T-cell (primary cell): ENCODE measurements around the gene BRCC3. TPM values are rescaled to one million over a fixed set of nuclear protein-coding genes. Genes with fewer than 3 reads are reported as not detected.

Experiments
- ATAC-seq, 4 experiments: fragments of 200-7000 bp in 3 of 4; fragments of 150-1000 bp in 1 of 4; cut with Tn5 transposase; replicated peaks in 1 of 4; 1 replicate in 3 of 4; 2 replicates in 1 of 4; pipeline ENCODE4 v1.10.0; 2021; ENCODE audit warnings: moderate library complexity in 3 of 4, mild to moderate bottlenecking in 2 of 4, moderate number of reproducible peaks in 1 of 4
- CTCF ChIA-PET, 2 donors: fragments of 300-600 bp; sonication (Branson Sonifier 250); formaldehyde crosslinking; loops; one replicate each; lab custom pipeline; 2022; ENCODE audit warnings: antibody characterized with exemption in 2 of 2; lab: Charles Lee
- POLR2A ChIA-PET, 2 donors: fragments of 300-600 bp; sonication (Branson Sonifier 250); formaldehyde crosslinking; loops; one replicate each; lab custom pipeline; 2022; ENCODE audit warnings: antibody characterized with exemption in 2 of 2; lab: Charles Lee
- DNase-seq, 35 experiments: peaks; one replicate each; pipeline versions ENCODE4 v3.0.0 to v3.0.0-alpha.2; 2013 to 2023
- H3K27ac ChIP-seq: one replicate; pipeline ENCODE4 v1.5.1; 2013; ENCODE audit warnings: low read length
- H3K27me3 ChIP-seq, 2 experiments: replicated peaks in 1 of 2; 1 replicate in 1 of 2; 2 replicates in 1 of 2; pipeline versions ENCODE4 v1.6.1 to v1.7.0; 2013; ENCODE audit warnings: low read length in 1 of 2, mixed read lengths in 1 of 2; ENCODE audit not compliant: control insufficient read depth in 2 of 2, insufficient read depth in 2 of 2; ENCODE audit errors: extremely low read depth in 1 of 2
- H3K36me3 ChIP-seq, 2 donors: 1 replicate in 1 of 2; 2 replicates in 1 of 2; pipeline versions ENCODE4 v1.6.1 to v1.7.0; 2013; ENCODE audit warnings: low read length in 1 of 2; ENCODE audit not compliant: control insufficient read depth in 2 of 2, insufficient read depth in 1 of 2; ENCODE audit errors: extremely low read depth in 1 of 2
- H3K4me1 ChIP-seq, 2 experiments: 1 replicate in 1 of 2; 2 replicates in 1 of 2; pipeline versions ENCODE4 v1.6.1 to v1.7.0; 2013; ENCODE audit warnings: low read length in 2 of 2, mixed read lengths in 1 of 2; ENCODE audit not compliant: insufficient read depth in 2 of 2, control insufficient read depth in 1 of 2; ENCODE audit errors: extremely low read depth in 1 of 2
- H3K4me3 ChIP-seq, 2 donors: 1 replicate in 1 of 2; 2 replicates in 1 of 2; pipeline versions ENCODE4 v1.5.1 to v1.7.0; 2013; ENCODE audit warnings: mild to moderate bottlenecking in 2 of 2, low read length in 1 of 2, moderate library complexity in 1 of 2; ENCODE audit not compliant: control insufficient read depth in 1 of 2; ENCODE audit errors: extremely low read depth in 1 of 2
- H3K9me3 ChIP-seq: 2 replicates; pipeline ENCODE4 v1.7.0; 2013
- H3K27ac Mint-ChIP-seq, 2 donors: one replicate each; pipeline ENCODE4 v1.8.0; 2020 to 2021; ENCODE audit warnings: mild to moderate bottlenecking in 2 of 2, mixed read lengths in 2 of 2
- H3K27me3 Mint-ChIP-seq, 2 donors: one replicate each; pipeline ENCODE4 v1.8.0; 2021 to 2022; ENCODE audit warnings: mixed read lengths in 2 of 2
- H3K36me3 Mint-ChIP-seq: one replicate; pipeline ENCODE4 v1.8.0; 2021; ENCODE audit warnings: mixed read lengths
- H3K4me1 Mint-ChIP-seq, 3 donors: one replicate each; pipeline ENCODE4 v1.8.0; 2020 to 2022; ENCODE audit warnings: mixed read lengths in 3 of 3, mild to moderate bottlenecking in 1 of 3
- H3K4me3 Mint-ChIP-seq, 3 donors: one replicate each; pipeline ENCODE4 v1.8.0; 2020 to 2022; ENCODE audit warnings: mild to moderate bottlenecking in 3 of 3, mixed read lengths in 3 of 3, moderate library complexity in 3 of 3
- H3K9me3 Mint-ChIP-seq, 3 donors: one replicate each; pipeline ENCODE4 v1.8.0; 2020 to 2022; ENCODE audit warnings: mixed read lengths in 3 of 3
- WGBS: methylation state at CpG from one replicate; pipeline ENCODE4 v1.1.5; 2013; ENCODE audit warnings: missing lambda C conversion rate; ENCODE audit not compliant: insufficient coverage; 5-methylcytosine and 5-hydroxymethylcytosine counted together
- total RNA-seq, 35 experiments: library from RNA in 6 of 35; stranded (reverse) in 6 of 35; fragments of 120-200 nt in 1 of 35; gene quantifications; one replicate each; pipeline versions ENCODE4 v1.2.1 to v1.2.4 and lab custom pipeline; 2013 to 2026

BRCC3 gene
- total RNA-seq, 5 donors from 2014 or later (not counting 1 experiment from before 2014, with no cell fraction given) = 14.2 to 17.7 (median 17.0) TPM

DNA sequence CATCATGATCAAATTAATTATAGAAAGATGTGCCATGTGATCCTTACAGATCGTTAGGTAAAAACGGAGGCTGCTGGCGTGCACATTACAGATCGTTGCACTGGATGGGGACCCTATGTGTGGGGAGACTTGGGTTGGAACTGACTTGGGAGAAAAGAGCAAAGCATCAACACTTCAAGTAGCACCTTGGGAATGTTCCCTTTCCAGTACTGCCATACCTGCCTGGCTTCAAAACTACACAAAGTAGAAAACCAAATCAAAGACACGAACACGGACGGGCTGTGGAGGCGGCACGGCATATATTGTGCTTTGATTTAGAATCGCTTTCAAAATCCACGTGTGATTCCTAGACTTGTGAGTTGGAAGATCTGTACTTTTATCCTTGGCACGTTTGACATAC lies 1.3 kb upstream of the BRCC3 start:
- WGBS = no CpG with 5 or more reads among the region's 12 CpGs
- ATAC-seq (no peak), DNase-seq (peak in 1 of 35 experiments; percentile 19)
- H3K4me1 ChIP-seq = peaks cover 5 to 15% of the 10 kb centered on the region in 2 experiments
- H3K27ac ChIP-seq = no peak overlapping the region
- H3K27me3 ChIP-seq = no peaks in the 10 kb centered on the region
- H3K9me3 ChIP-seq = no peaks in the 10 kb centered on the region
- Mint-ChIP-seq H3K27ac (peak overlapping the region; percentile 24 to 41), H3K4me1 (peaks cover 32 to 59% (median 51%) of the 10 kb centered on the region in 3 donors), H3K36me3 (peaks cover 10% of the 10 kb centered on the region), H3K4me3 (peak overlapping the region; percentile 78 to 82 (median 81)), H3K27me3 (no peaks in the 10 kb centered on the region), H3K9me3 (no peaks in the 10 kb centered on the region)
- H3K36me3 ChIP-seq = peaks cover 0 to 6% of the 10 kb centered on the region in 2 donors
- H3K4me3 ChIP-seq = peak overlapping the region; percentile 79
- ChIA-PET CTCF (interaction anchor here in 1 of 2 donors (2.0 kb wide), 1 partner anchor 43 kb away, joined by 10 read pairs; the partner anchor contains the start of gene FUNDC2), POLR2A (interaction anchor here in 1 of 2 donors (1.0 kb wide), 1 partner anchor 43 kb away, joined by 3 read pairs; the partner anchor contains the start of gene FUNDC2)

DNA sequence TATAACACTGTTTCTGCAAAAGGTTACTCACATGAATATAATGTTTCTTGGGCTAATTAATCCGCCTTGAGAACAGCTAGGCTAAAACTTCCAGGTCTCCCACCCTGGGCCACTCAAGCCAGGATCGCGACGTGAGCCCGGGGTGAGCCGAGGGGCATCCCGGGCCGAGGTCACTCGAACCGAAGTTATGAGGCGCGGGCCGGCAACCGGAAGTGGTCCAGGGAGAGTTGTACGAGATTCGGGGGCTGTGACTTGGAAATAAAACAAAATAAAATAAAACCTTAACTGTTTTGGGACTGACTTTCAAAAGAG lies 689 bp upstream of the BRCC3 start:
- Histone ChIP-seq H3K4me3 (peak overlapping the region; percentile 79), H3K4me1 (peaks cover 5 to 15% of the 10 kb centered on the region in 2 experiments), H3K27ac (peak overlapping the region; percentile 78), H3K27me3 (no peaks in the 10 kb centered on the region), H3K36me3 (peaks cover 0 to 10% of the 10 kb centered on the region in 2 donors), H3K9me3 (no peaks in the 10 kb centered on the region)
- ChIA-PET POLR2A (interaction anchor here in 1 of 2 donors (1.0 kb wide), 1 partner anchor 44 kb away, joined by 3 read pairs; the partner anchor contains the start of gene FUNDC2), CTCF (interaction anchor here in 1 of 2 donors (2.0 kb wide), 1 partner anchor 44 kb away, joined by 10 read pairs; the partner anchor contains the start of gene FUNDC2)
- no peaks in the 10 kb centered on the region for H3K9me3 Mint-ChIP-seq
- WGBS = 0% methylated on average over 1 of the region's 16 CpGs
- peaks cover 16% of the 10 kb centered on the region for H3K36me3 Mint-ChIP-seq
- ATAC-seq (peak in 2 of 4 experiments; percentile 3 to 7), DNase-seq (no peak)
- peak overlapping the region; percentile 24 to 41 for H3K27ac Mint-ChIP-seq
- peaks cover 32 to 63% (median 54%) of the 10 kb centered on the region in 3 donors for H3K4me1 Mint-ChIP-seq
- H3K4me3 Mint-ChIP-seq = peak overlapping the region; percentile 78 to 82 (median 81)
- H3K27me3 Mint-ChIP-seq = no peaks in the 10 kb centered on the region

DNA sequence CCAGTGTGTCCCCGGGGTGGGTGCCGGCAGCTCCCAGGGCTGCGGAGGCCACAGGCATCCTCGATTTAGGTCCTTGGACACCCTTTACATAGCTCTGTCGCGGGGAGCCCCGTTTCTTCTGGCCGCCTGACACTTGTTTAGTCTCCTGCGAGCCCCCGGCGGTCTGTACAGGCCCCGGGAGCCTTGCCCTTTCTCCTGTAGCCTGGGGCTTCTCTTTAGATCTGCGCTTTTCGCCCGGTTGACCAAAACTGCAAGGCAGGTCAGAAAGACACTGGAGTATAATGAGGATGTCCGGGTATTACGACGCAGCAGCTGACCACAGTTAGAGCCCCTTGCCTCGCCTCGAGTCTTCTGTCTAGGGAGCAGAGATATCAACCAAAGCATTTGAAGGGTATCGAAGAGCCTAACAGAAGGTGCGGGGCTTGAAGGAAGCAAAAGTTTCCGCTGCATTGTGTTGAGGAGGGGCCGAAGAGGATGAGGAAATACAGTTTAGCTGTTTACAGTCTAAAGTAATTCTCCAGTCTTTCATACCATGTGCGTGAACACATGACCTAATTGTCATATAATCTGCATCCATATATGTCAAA lies 479 bp downstream of the BRCC3 start:
- H3K27me3 ChIP-seq = no peaks in the 10 kb centered on the region
- Mint-ChIP-seq H3K27ac (peak overlapping the region; percentile 87 to 90), H3K4me1 (peaks cover 32 to 62% (median 53%) of the 10 kb centered on the region in 3 donors), H3K9me3 (no peaks in the 10 kb centered on the region), H3K27me3 (no peaks in the 10 kb centered on the region), H3K36me3 (peaks cover 17% of the 10 kb centered on the region), H3K4me3 (peak overlapping the region; percentile 81 to 89 (median 87))
- H3K36me3 ChIP-seq = peaks cover 0 to 18% of the 10 kb centered on the region in 2 donors
- H3K4me1 ChIP-seq = peaks cover 5 to 15% of the 10 kb centered on the region in 2 experiments
- CTCF ChIA-PET = interaction anchor here in 1 of 2 donors (1.0 kb wide), 2 partner anchors 15 to 92 kb away, joined by 3 to 4 read pairs; no protein-coding TSS in a partner anchor
- POLR2A ChIA-PET = no interaction called here
- H3K9me3 ChIP-seq = no peaks in the 10 kb centered on the region
- 0% methylated on average over 6 of the region's 25 CpGs for WGBS
- H3K27ac ChIP-seq = peak overlapping the region; percentile 54
- peak overlapping the region; percentile 60 to 72 for H3K4me3 ChIP-seq
- DNase-seq (peak in 5 of 35 experiments; percentile 0 to 31 (median 6)), ATAC-seq (peak in 3 of 4 experiments; percentile 4 to 18 (median 4))

DNA sequence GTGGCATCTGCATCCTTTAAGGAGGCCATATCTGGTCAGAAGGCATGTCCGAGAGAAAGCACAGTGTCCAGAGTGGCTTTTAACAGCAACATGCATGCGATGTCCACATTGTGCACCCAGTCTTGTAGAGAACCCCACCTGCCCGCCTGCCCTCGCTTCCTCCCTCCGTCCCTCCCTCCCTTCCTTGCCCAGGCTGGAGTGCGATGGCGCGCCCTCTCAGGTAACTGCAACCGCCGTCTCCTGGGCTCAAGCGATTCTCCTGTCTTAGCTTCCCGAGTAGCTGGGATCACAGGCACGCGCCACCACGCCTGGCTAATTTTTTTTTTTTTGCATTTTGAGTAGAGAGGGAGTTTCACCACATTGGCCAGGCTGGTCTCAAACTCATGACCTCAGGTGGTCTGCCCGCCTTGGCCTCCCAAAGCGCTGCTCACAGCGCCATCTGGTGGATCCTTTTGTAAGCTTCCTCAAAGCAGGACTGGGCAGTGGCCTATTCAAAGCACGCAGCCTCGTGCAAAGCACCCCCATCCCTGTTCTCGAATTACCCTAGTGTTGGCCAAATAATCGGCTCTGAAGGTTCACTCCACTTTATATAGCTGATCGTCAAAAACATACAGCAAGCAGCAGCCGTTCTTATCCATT lies 15.0 kb downstream of the BRCC3 start:
- POLR2A ChIA-PET = no interaction called here
- H3K36me3 Mint-ChIP-seq = peaks cover 24% of the 10 kb centered on the region
- Histone ChIP-seq H3K4me1 (no peaks in the 10 kb centered on the region), H3K4me3 (no peak overlapping the region), H3K27me3 (no peaks in the 10 kb centered on the region), H3K27ac (no peak overlapping the region), H3K36me3 (peaks cover 0 to 13% of the 10 kb centered on the region in 2 donors), H3K9me3 (no peaks in the 10 kb centered on the region)
- peaks cover 0 to 5% (median 5%) of the 10 kb centered on the region in 3 donors for H3K4me1 Mint-ChIP-seq
- H3K4me3 Mint-ChIP-seq = no peak overlapping the region
- no peaks in the 10 kb centered on the region for H3K27me3 Mint-ChIP-seq
- WGBS = no CpG with 5 or more reads among the region's 24 CpGs
- no peaks in the 10 kb centered on the region for H3K9me3 Mint-ChIP-seq
- peak in 23 of 35 experiments; percentile 1 to 65 (median 22) for DNase-seq
- CTCF ChIA-PET = interaction anchor here in 1 of 2 donors (0.6 to 1.1 kb wide), 2 partner anchors 97 to 770 kb away, joined by 3 read pairs; no protein-coding TSS in a partner anchor
- peak in 3 of 4 experiments; percentile 42 to 59 (median 47) for ATAC-seq
- H3K27ac Mint-ChIP-seq = no peak overlapping the region

DNA sequence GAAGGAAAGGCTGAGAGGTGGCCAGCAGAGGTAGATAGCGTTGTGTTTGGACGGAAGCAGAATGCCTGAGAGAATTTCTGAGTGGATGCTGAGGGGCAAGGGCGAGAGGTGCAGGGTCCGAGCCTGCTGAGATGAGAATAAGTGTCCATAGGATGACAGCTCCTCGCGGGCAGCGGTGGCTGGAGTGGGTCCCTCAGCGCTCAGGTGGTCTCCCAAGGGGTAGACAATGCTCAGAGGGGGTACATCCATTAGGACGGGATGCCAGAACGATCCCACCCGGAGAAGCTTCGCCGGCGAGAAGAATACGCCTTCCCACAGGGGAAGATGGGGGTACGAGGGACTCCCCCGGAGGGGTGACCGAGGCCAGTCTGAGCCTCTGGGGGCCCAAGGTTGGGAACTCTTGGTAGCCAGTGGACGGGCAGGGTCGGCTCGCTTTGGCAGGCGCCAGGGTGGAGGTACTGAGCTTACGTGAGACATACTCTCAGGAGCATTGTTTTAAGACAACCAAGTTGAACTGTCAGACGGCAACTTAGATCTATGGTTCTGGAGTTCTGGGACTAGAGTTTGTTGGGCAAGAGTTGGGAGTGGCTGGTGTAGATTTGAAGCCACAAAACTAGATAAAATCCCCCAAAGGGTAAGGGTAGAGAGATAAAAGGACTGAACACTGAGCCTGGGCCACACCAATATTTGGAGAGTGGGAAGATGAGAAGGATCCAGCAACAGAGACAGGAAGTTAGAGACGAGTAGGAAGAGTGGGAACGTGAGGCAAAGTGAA lies 15.8 kb downstream of the BRCC3 start:
- ATAC-seq (no peak), DNase-seq (no peak)
- Histone ChIP-seq H3K36me3 (peaks cover 0 to 11% of the 10 kb centered on the region in 2 donors), H3K4me3 (no peak overlapping the region), H3K4me1 (no peaks in the 10 kb centered on the region), H3K9me3 (no peaks in the 10 kb centered on the region), H3K27ac (no peak overlapping the region), H3K27me3 (no peaks in the 10 kb centered on the region)
- 93% methylated on average over 10 of the region's 26 CpGs for WGBS
- CTCF ChIA-PET = interaction anchor here in 1 of 2 donors (1.1 kb wide), 1 partner anchor 98 kb away, joined by 3 read pairs; no protein-coding TSS in a partner anchor
- Mint-ChIP-seq H3K27ac (no peak overlapping the region), H3K27me3 (no peaks in the 10 kb centered on the region), H3K4me3 (no peak overlapping the region), H3K4me1 (peaks cover 0 to 5% (median 5%) of the 10 kb centered on the region in 3 donors), H3K36me3 (peaks cover 18% of the 10 kb centered on the region), H3K9me3 (no peaks in the 10 kb centered on the region)
- POLR2A ChIA-PET = no interaction called here
